ENCODE data around the gene DYNLL1. TPM values are rescaled to one million over a fixed set of nuclear protein-coding genes. Genes with fewer than 3 reads are reported as not detected.

DYNLL1 gene
- total RNA-seq, 1 experiment from 2014 or later, result 243 TPM

GRCh38 chr12:120528861-120529525 lies 33.1 kb downstream of the DYNLL1 start, which contains the start of gene COQ5:
COQ5 (minus strand) TSS chr12:120529158; CDS start chr12:120529141, 17 bp downstream.
- DNase-seq (ENCODE audit: low read depth, low spot score), result peak; percentile 68
- Histone ChIP-seq H3K36me3 (ENCODE audit: control insufficient read depth in 1 of 2, insufficient read depth in 2 of 2, low read length in 2 of 2) (no peaks in the 10 kb centered on the region), H3K9me2 (ENCODE audit: insufficient read depth) (no peaks in the 10 kb centered on the region), H3K4me1 (ENCODE audit: control insufficient read depth in 1 of 2, insufficient read depth in 2 of 2, low read length in 2 of 2) (peaks cover 5 to 18% of the 10 kb centered on the region in 2 experiments; a peak in 2 of 4 replicates), H3K9me3 (ENCODE audit: control insufficient read depth in 1 of 2, insufficient read depth in 1 of 2, low read depth in 1 of 2, low read length in 2 of 2) (no peaks in the 10 kb centered on the region), H3K79me2 (ENCODE audit: insufficient read depth, low read length) (peaks cover 8% of the 10 kb centered on the region), H4K20me1 (ENCODE audit: insufficient read depth) (no peaks in the 10 kb centered on the region), H3K27ac (ENCODE audit: low read depth, low read length) (peak within 1 kb of the TSS; percentile 68), H3K9ac (ENCODE audit: low read length) (peak within 1 kb of the TSS; percentile 88), H3K27me3 (ENCODE audit: insufficient read depth, low read length) (no peaks in the 10 kb centered on the region), H2AFZ (ENCODE audit: low read depth, low read length, poor library complexity, severe bottlenecking) (peak within 1 kb of the TSS; percentile 96), H3K4me3 (replicated peaks in 1 of 2; ENCODE audit: low read depth in 1 of 2, low read length in 2 of 2) (peak within 1 kb of the TSS; percentile 86 to 97), H3K4me2 (ENCODE audit: low read length) (peak within 1 kb of the TSS; percentile 94)
- ATAC-seq, result peak; percentile 90
- POLR2A ChIA-PET, result interaction anchor here (0.6 to 1.3 kb wide), 4 partner anchors 27 to 238 kb away, joined by 3 to 7 read pairs (median 4); partner anchors contain the start of genes DYNLL1 and RNU4-2
- intact Hi-C loops (cut with micrococcal nuclease), result no loop called here
- CTCF ChIA-PET, result interaction anchor here (1.3 kb wide), 2 partner anchors 52 to 120 kb away, joined by 3 to 4 read pairs; partner anchors contain the start of gene POP5
- BruUV-seq (replicated peaks), result no TSS peak
- RAD21 ChIA-PET (ENCODE audit: low non-redundant PET in 1 of 2, low total read pairs in 2 of 2, uncharacterized antibody in 2 of 2, unreplicated experiment in 2 of 2), result interaction anchor here in 1 of 2 experiments (0.7 kb wide), 1 partner anchor 54 kb away, joined by 3 read pairs; no protein-coding TSS in a partner anchor
- TF ChIP-seq POLR2AphosphoS5 (IDR thresholded peaks at IDR 0.05; ENCODE audit: low read depth, low read length), result peak; percentile 92
- TF ChIP-seq ZBTB33 (IDR thresholded peaks at IDR 0.05; ENCODE audit: extremely low read depth, insufficient replicate concordance, low read length), result peak; percentile 79
- no peak for TF ChIP-seq REST (IDR thresholded peaks at IDR 0.05; ENCODE audit: low read depth)
- TF ChIP-seq CEBPB (IDR thresholded peaks at IDR 0.05; ENCODE audit: low read depth), result peak; percentile 93
- no peak for TF ChIP-seq ZNF274 (IDR thresholded peaks at IDR 0.05; ENCODE audit: low read depth, low read length)
- no peak for TF ChIP-seq EZH2phosphoT487 (IDR thresholded peaks at IDR 0.05; ENCODE audit: borderline replicate concordance)
- TF ChIP-seq POLR2A (IDR thresholded peaks at IDR 0.05; ENCODE audit: borderline replicate concordance, extremely low read depth, insufficient read depth, insufficient read length), result peak; percentile 71
- TF ChIP-seq CTCF (IDR thresholded peaks at IDR 0.05 in 2 of 3, conservative IDR thresholded peaks at IDR 0.05 in 1 of 3; ENCODE audit: borderline replicate concordance in 1 of 3, insufficient read depth in 1 of 3, low read depth in 2 of 3, low read length in 2 of 3), result no peak
- peak; percentile 97 for TF ChIP-seq YY1 (IDR thresholded peaks at IDR 0.05; ENCODE audit: extremely low read depth, insufficient replicate concordance, low read depth, low read length)
- TF ChIP-seq SRF (IDR thresholded peaks at IDR 0.05; ENCODE audit: low read depth), result no peak
- no peak for TF ChIP-seq FOSL1 (IDR thresholded peaks at IDR 0.05; ENCODE audit: low read depth)
- TF ChIP-seq EGR1 (IDR thresholded peaks at IDR 0.05; ENCODE audit: low read depth), result peak; percentile 63
- 0 out of 2 replicates have a peak, but pooled peaks have one; percentile 7 for TF ChIP-seq JUND (IDR thresholded peaks at IDR 0.05)
- peak; percentile 75 for TF ChIP-seq TCF7L2 (IDR thresholded peaks at IDR 0.05; ENCODE audit: borderline replicate concordance, extremely low read depth, insufficient read depth, insufficient read length)
- TF ChIP-seq CBX3 (IDR thresholded peaks at IDR 0.05; ENCODE audit: low read depth), result peak; percentile 76; the same call in 1 of the 2 replicates
- peak; percentile 68 for TF ChIP-seq SIN3A (IDR thresholded peaks at IDR 0.05; ENCODE audit: low read depth)
- no peak for TF ChIP-seq ZFX (IDR thresholded peaks at IDR 0.05)
- TF ChIP-seq ATF3 (IDR thresholded peaks at IDR 0.05), result no peak
- no peak; the same call in 1 of the 2 replicates for TF ChIP-seq ELF1 (IDR thresholded peaks at IDR 0.05; ENCODE audit: borderline replicate concordance, low read depth)
